ENCODE measurements around the gene GPRC5B. TPM values are rescaled to one million over a fixed set of nuclear protein-coding genes. Genes with fewer than 3 reads are reported as not detected.

The GPRC5B gene
- total and polyA plus RNA-seq, 2 of the 8 experiments (the other 6 are each of a cell fraction or from before 2014, with no cell fraction given), result 106 to 160 TPM

GRCh38 chr16:19878757-19879156 is 5.9 kb downstream of the GPRC5B start:
- Histone ChIP-seq H3K4me1 (replicated peaks in 1 of 4; ENCODE audit: control insufficient read depth in 3 of 4, insufficient read depth in 4 of 4, low read length in 3 of 4) (peaks cover 9 to 45% (median 29%) of the 10 kb centered on the region in 4 experiments), H3K56ac (replicated peaks; ENCODE audit: insufficient read length, low read depth, low read length) (no peak overlapping the region), H3K9me3 (ENCODE audit: insufficient read depth in 2 of 2, low read depth in 1 of 2, low read length in 1 of 2) (no peaks in the 10 kb centered on the region; a peak in 1 of 4 replicates), H3K4me2 (ENCODE audit: insufficient read depth in 1 of 2, low read depth in 2 of 2, low read length in 2 of 2) (peak overlapping the region; percentile 26 to 37; a peak in 3 of 4 replicates), H2AK5ac (ENCODE audit: low read depth, low read length) (peak overlapping the region; percentile 100), H3K79me2 (ENCODE audit: control insufficient read depth in 1 of 2, insufficient read depth in 2 of 2, low read length in 2 of 2) (peaks cover 30 to 96% of the 10 kb centered on the region in 2 experiments), H4K8ac (ENCODE audit: extremely low read depth, insufficient read depth, low read length) (no peak overlapping the region), H3K14ac (ENCODE audit: insufficient read length) (no peak overlapping the region), H3K36me3 (ENCODE audit: control insufficient read depth in 2 of 4, insufficient read depth in 4 of 4, low read length in 3 of 4) (peaks cover 0 to 31% (median 2%) of the 10 kb centered on the region in 4 experiments; a peak in 3 of 8 replicates), H3K9ac (replicated peaks in 1 of 4; ENCODE audit: extremely low read depth in 1 of 4, low read depth in 3 of 4, low read length in 3 of 4) (no peak overlapping the region), H4K5ac (ENCODE audit: insufficient read length, low read depth, low read length) (no peak overlapping the region), H3K27ac (ENCODE audit: low read depth, low read length) (no peak overlapping the region), H3K27me3 (replicated peaks in 1 of 4; ENCODE audit: control insufficient read depth in 3 of 4, extremely low read depth in 1 of 4, insufficient read depth in 3 of 4, low read length in 3 of 4) (no peaks in the 10 kb centered on the region), H2BK15ac (ENCODE audit: low read length) (peak overlapping the region; percentile 88), H3K4me3 (ENCODE audit: extremely low read depth in 1 of 4, insufficient read depth in 2 of 4, low read depth in 3 of 4, low read length in 4 of 4) (no peak overlapping the region; a peak in 2 of 8 replicates), H2BK5ac (ENCODE audit: low read depth, low read length) (peak overlapping the region; percentile 93), H2BK12ac (ENCODE audit: low read depth, low read length) (peak overlapping the region; percentile 84), H3K79me1 (ENCODE audit: low read depth, low read length) (peaks cover 40% of the 10 kb centered on the region), H2AFZ (ENCODE audit: low read length) (no peak overlapping the region), H4K20me1 (replicated peaks in 1 of 2; ENCODE audit: control insufficient read depth in 1 of 2, insufficient read depth in 2 of 2, low read length in 2 of 2) (peaks cover 18 to 19% of the 10 kb centered on the region in 2 experiments), H3K23ac (ENCODE audit: insufficient read length) (no peak overlapping the region), H2BK120ac (replicated peaks; ENCODE audit: low read depth, low read length) (no peak overlapping the region), H3K23me2 (ENCODE audit: low read depth, low read length) (peaks cover 13% of the 10 kb centered on the region; the same call in 1 of the 2 replicates), H2BK20ac (ENCODE audit: low read length) (0 out of 2 replicates have a peak overlapping the region, but pooled peaks have one; percentile 86), H3K18ac (ENCODE audit: extremely low read depth, low read length) (peak overlapping the region; percentile 83), H4K91ac (replicated peaks; ENCODE audit: insufficient read length, low read length) (peak overlapping the region; percentile 38), H3K4ac (replicated peaks; ENCODE audit: insufficient read length, low read depth, low read length) (peak overlapping the region; percentile 24)
- 85% methylated on average over 11 of the region's 11 CpGs; no CpG with 5 or more reads in 1 of the 2 experiments for WGBS, 2 experiments (ENCODE audit: extremely low coverage in 1 of 2, insufficient coverage in 1 of 2, insufficient read length in 1 of 2, insufficient replicate concordance in 2 of 2, low coverage in 1 of 2, low lambda C conversion rate in 2 of 2, missing lambda C conversion rate in 1 of 2)
- POLR2A ChIA-PET (ENCODE audit: partially characterized antibody), result interaction anchor here (0.6 to 11.4 kb wide), 11 partner anchors 8 to 817 kb away, joined by 3 to 114 read pairs (median 5); partner anchors contain the start of genes IQCK and KNOP1
- FAIRE-seq, result no peak
- CTCF ChIA-PET (ENCODE audit: partially characterized antibody), result interaction anchor here (1.0 to 3.0 kb wide), 9 partner anchors 9 to 282 kb away, joined by 3 to 8 read pairs (median 4); no protein-coding TSS in a partner anchor
- TF ChIP-seq RFX5 (IDR thresholded peaks at IDR 0.05; ENCODE audit: borderline replicate concordance, low read depth, low read length), result no peak
- TF ChIP-seq HDAC6 (IDR thresholded peaks at IDR 0.05; ENCODE audit: low read depth, low read length), result no peak
- no peak for TF ChIP-seq CTCF (IDR thresholded peaks at IDR 0.05; ENCODE audit: control extremely low read depth in 1 of 3, insufficient read depth in 1 of 3, low read depth in 1 of 3, low read length in 3 of 3)
- no peak for DNase-seq (ENCODE audit: low read depth in 1 of 2, low spot score in 2 of 2)
